ENCODE data around the gene POU2AF2.

- TF ChIP-seq POLR2A (IDR thresholded peaks at IDR 0.05; ENCODE audit: low read depth) = no peak
- TF ChIP-seq CTCF (IDR thresholded peaks at IDR 0.05) = no peak
- TF ChIP-seq EP300 (IDR thresholded peaks at IDR 0.05) = no peak
- TF ChIP-seq POLR2AphosphoS5 (IDR thresholded peaks at IDR 0.05) = no peak
Measured at GRCh38 chr11:111245425-111245824, at the start of gene POU2AF2.

Measured in esophagus muscularis mucosa (tissue), 4 donors.